ENCODE results near the gene ID1. TPM values are rescaled to one million over a fixed set of nuclear protein-coding genes. Genes with fewer than 3 reads are reported as not detected.

The ID1 gene
- total RNA-seq = 100 to 1,000 TPM in 3 of 7 donors, 10 to 100 TPM in 4; 42.6 to 353 (median 64.2) TPM
- 10 to 100 TPM; 26.0 to 86.9 TPM for polyA plus RNA-seq
- long read RNA-seq, donor 1, transcript ID1-201 (1 exons, 1,233 nt) = minor isoform, 5 of 24 reads
- long read RNA-seq, donor 1, transcript ID1-202 (2 exons, 994 nt) = major isoform, 19 of 24 reads
- long read RNA-seq, donor 1, partial matches to known transcripts = 0 of 24 reads
- long read RNA-seq, donor 1, other reads (novel, unspliced or antisense) = 0 of 24 reads
- long read RNA-seq, donor 2, transcript ID1-201 (1 exons, 1,233 nt) = major isoform, 39 of 69 reads
- long read RNA-seq, donor 2, transcript ID1-202 (2 exons, 994 nt) = minor isoform, 30 of 69 reads
- long read RNA-seq, donor 2, partial matches to known transcripts = 0 of 69 reads
- long read RNA-seq, donor 2, other reads (novel, unspliced or antisense) = 0 of 69 reads
- long read RNA-seq, donor 3, transcript ID1-202 (2 exons, 994 nt) = major isoform, 7 of 8 reads
- long read RNA-seq, donor 3, partial matches to known transcripts = 0 of 8 reads
- long read RNA-seq, donor 3, other reads (novel, unspliced or antisense) = 0 of 8 reads

GRCh38 chr20:31605031-31605901 is at the start of gene ID1:
TSS of gene ID1 (plus strand) at chr20:31605289. CDS start at chr20:31605388, 99 bp downstream.
- peak; percentile 92 to 96 (median 94) for DNase-seq
- WGBS, 3 donors = 0% methylated on average over 72 to 74 of the region's 74 CpGs
- H3K9me3 ChIP-seq = no peaks in the 10 kb centered on the region
- no peak for TF ChIP-seq CTCF (IDR thresholded peaks at IDR 0.05)
- TF ChIP-seq EP300 (IDR thresholded peaks at IDR 0.05) = no peak
- peak; percentile 88 for TF ChIP-seq POLR2A (IDR thresholded peaks at IDR 0.05)
- peak within 1 kb of the TSS; percentile 41 for H3K4me3 ChIP-seq
- no peaks in the 10 kb centered on the region for H3K27me3 ChIP-seq
- H3K27ac ChIP-seq = peak within 1 kb of the TSS; percentile 70 to 73
- intact Hi-C loops (cut with DNase I) = loop anchor here in 2 of 4 donors (2.0 to 5.0 kb wide), 2 partner anchors 32 to 33 kb away; no protein-coding TSS in a partner anchor
- H3K36me3 ChIP-seq = no peaks in the 10 kb centered on the region
- peaks cover 4% of the 10 kb centered on the region for H3K4me1 ChIP-seq (ENCODE audit: insufficient read depth)

GRCh38 chr20:31559704-31560093 is 45.4 kb upstream of the ID1 start:
- TF ChIP-seq POLR2A (IDR thresholded peaks at IDR 0.05) (no peak), CTCF (IDR thresholded peaks at IDR 0.05) (no peak), EP300 (IDR thresholded peaks at IDR 0.05) (no peak)
- H3K36me3 ChIP-seq = no peaks in the 10 kb centered on the region

GRCh38 chr20:31560094-31560745 is 44.9 kb upstream of the ID1 start:
- TF ChIP-seq CTCF (IDR thresholded peaks at IDR 0.05) (peak; percentile 50 to 75 (median 74)), EP300 (IDR thresholded peaks at IDR 0.05) (no peak), POLR2A (IDR thresholded peaks at IDR 0.05) (no peak)
- Histone ChIP-seq H3K4me1 (ENCODE audit: insufficient read depth) (no peaks in the 10 kb centered on the region), H3K27ac (peak overlapping the region in 1 of 2 donors; percentile 20), H3K4me3 (no peak overlapping the region), H3K27me3 (no peaks in the 10 kb centered on the region), H3K9me3 (no peaks in the 10 kb centered on the region), H3K36me3 (no peaks in the 10 kb centered on the region)
- intact Hi-C loops (cut with DNase I) = loop anchor here in 1 of 4 donors (10.0 kb wide), 1 partner anchor 155 kb away; no protein-coding TSS in a partner anchor
- peak in 4 of 5 donors; percentile 51 to 79 (median 72) for DNase-seq
- WGBS, 3 donors = 22 to 26% (median 25%) methylated on average over 6 of the region's 6 CpGs

More at GRCh38 chr20:31559704-31560093, 45.4 kb upstream of the ID1 start:
- Histone ChIP-seq H3K9me3 (no peaks in the 10 kb centered on the region), H3K27ac (peak overlapping the region in 1 of 2 donors; percentile 20), H3K4me1 (ENCODE audit: insufficient read depth) (no peaks in the 10 kb centered on the region), H3K4me3 (no peak overlapping the region), H3K27me3 (no peaks in the 10 kb centered on the region)
- DNase-seq = no peak
- WGBS, 3 donors = 62 to 78% (median 70%) methylated on average over 2 of the region's 2 CpGs
- intact Hi-C loops (cut with DNase I) = loop anchor here in 1 of 4 donors (10.0 kb wide), 1 partner anchor 155 kb away; no protein-coding TSS in a partner anchor
